HG02571 (cell line): ENCODE results near the gene MAPK1IP1L.
"Not testable (repeated sequence)": the region's sequence is repeated elsewhere in the genome, so short reads cannot be mapped to it uniquely, and the experiment has no call there.

Experiments used
- ATAC-seq: cut with Tn5 transposase; IDR thresholded peaks from one replicate; pipeline ENCODE4 v1.9.1; 2021; ENCODE audit warnings: mild to moderate bottlenecking, moderate library complexity; ENCODE audit not compliant: unreplicated experiment

MAPK1IP1L gene

GRCh38 chr14:55053500-55053899 is 2.1 kb downstream of the MAPK1IP1L start:
- no peak for ATAC-seq

GRCh38 chr14:55054098-55054497 is 2.7 kb downstream of the MAPK1IP1L start:
- no peak for ATAC-seq

GRCh38 chr14:55057919-55058318 is 6.5 kb downstream of the MAPK1IP1L start:
- ATAC-seq: no peak

GRCh38 chr14:55059333-55059732 is 7.9 kb downstream of the MAPK1IP1L start:
- no peak for ATAC-seq

- ATAC-seq: no peak
Observed at GRCh38 chr14:55062517-55063351, 11.3 kb downstream of the MAPK1IP1L start.

GRCh38 chr14:55064896-55065295 is 13.4 kb downstream of the MAPK1IP1L start:
- not testable (repeated sequence) for ATAC-seq

- no peak for ATAC-seq
Observed at GRCh38 chr14:55065411-55065810, 14.0 kb downstream of the MAPK1IP1L start.

- no peak for ATAC-seq
Observed at GRCh38 chr14:55066223-55066622, 14.8 kb downstream of the MAPK1IP1L start.

- no peak for ATAC-seq
Observed at GRCh38 chr14:55070981-55071411, 19.5 kb downstream of the MAPK1IP1L start.

- ATAC-seq: peak; percentile 33
Observed at GRCh38 chr14:55071870-55072640, 20.6 kb downstream of the MAPK1IP1L start.

- no peak for ATAC-seq
Observed at GRCh38 chr14:55073856-55074255, 22.4 kb downstream of the MAPK1IP1L start.

- ATAC-seq: peak; percentile 57
Observed at GRCh38 chr14:55074662-55075061, 23.2 kb downstream of the MAPK1IP1L start.

- ATAC-seq: no peak
Observed at GRCh38 chr14:55075628-55076175, 24.3 kb downstream of the MAPK1IP1L start.

- no peak for ATAC-seq
Observed at GRCh38 chr14:55077170-55078151, 26.0 kb downstream of the MAPK1IP1L start.

GRCh38 chr14:55079961-55080360 is 28.5 kb downstream of the MAPK1IP1L start:
- ATAC-seq: not testable (repeated sequence)

GRCh38 chr14:55084401-55085059 is 33.1 kb downstream of the MAPK1IP1L start:
- ATAC-seq: no peak

- ATAC-seq: no peak
Observed at GRCh38 chr14:55085060-55085660, 33.7 kb downstream of the MAPK1IP1L start.

GRCh38 chr14:55086938-55087337 is 35.5 kb downstream of the MAPK1IP1L start:
- no peak for ATAC-seq

GRCh38 chr14:55088356-55088755 is 36.9 kb downstream of the MAPK1IP1L start:
- no peak for ATAC-seq
